Gastroesophageal sphincter (tissue), 3 donors: Measurements from ENCODE around the gene SELENOK.

Experiments used
- CTCF ChIP-seq, 4 experiments: fragments of 200-600 bp in 2 of 4; fragments of 450-650 bp in 2 of 4; sonication (generic) in 1 of 4; IDR thresholded peaks; one replicate each; pipeline ENCODE4 v1.5.1; 2017 to 2019; ENCODE audit warnings: antibody characterized with exemption in 4 of 4, mild to moderate bottlenecking in 2 of 4, moderate library complexity in 2 of 4
- POLR2AphosphoS5 ChIP-seq: sonication (generic); formaldehyde crosslinking; IDR thresholded peaks from one replicate; pipeline ENCODE4 v1.6.1; 2017; ENCODE audit warnings: antibody characterized with exemption

- no peak for TF ChIP-seq CTCF (IDR thresholded peaks at IDR 0.05)
- TF ChIP-seq POLR2AphosphoS5 = no peak
These were observed 48.2 kb downstream of the SELENOK start for GRCh38 chr3:53843195-53844177.
